Lower leg skin (tissue), 4 donors: Measurements from ENCODE around the gene TSHZ2. TPM values are rescaled to one million over a fixed set of nuclear protein-coding genes. Genes with fewer than 3 reads are reported as not detected.
A peak's percentile ranks its signal among the peaks of the same experiment; 100 is the strongest.

Experiments used
- DNase-seq, 2 donors: peaks; one replicate each; pipeline ENCODE4 v3.0.0-alpha.2; 2019; ENCODE audit warnings: low spot score in 2 of 2
- H3K4me3 ChIP-seq: fragments of 200-600 bp; sonication (generic); 2 replicates; pipeline ENCODE4 v1.5.1; 2017; ENCODE audit warnings: mild to moderate bottlenecking, low read depth; ENCODE audit not compliant: poor library complexity, severe bottlenecking
- CTCF ChIP-seq, 3 donors: fragments of 450-650 bp; IDR thresholded peaks; one replicate each; pipeline ENCODE4 v1.5.1; 2016; ENCODE audit warnings: antibody characterized with exemption in 3 of 3, mild to moderate bottlenecking in 3 of 3, moderate library complexity in 2 of 3
- POLR2A ChIP-seq, 2 donors: fragments of 450-650 bp; IDR thresholded peaks; one replicate each; pipeline ENCODE4 v1.6.1; 2016 to 2017; ENCODE audit warnings: antibody characterized with exemption in 2 of 2, mild to moderate bottlenecking in 1 of 2, moderate library complexity in 1 of 2
- WGBS, 2 donors: methylation state at CpG; one replicate each; pipeline ENCODE4 v1.1.5; 2018; 5-methylcytosine and 5-hydroxymethylcytosine counted together
- intact Hi-C: fragments of 100-400 bp; cut with DNase I; formaldehyde crosslinking; loops from one replicate; pipeline ENCODE4 v1.15.0; 2023; ENCODE audit warnings: low total_unique reads
- total RNA-seq, 4 donors: library from RNA; depleted of rRNA; stranded (reverse); fragments of >200 nt; gene quantifications; one replicate each; pipeline ENCODE4 v1.1.0, GENCODE V29; 2016

The TSHZ2 gene
- total RNA-seq, 4 donors from 2014 or later: 8.1 to 25.7 (median 10.5) TPM

- intact Hi-C loops: no loop called here
- 12 to 13% methylated on average over 32 of the region's 32 CpGs for WGBS, 2 donors
- peak in 1 of 3 donors; percentile 66 for TF ChIP-seq CTCF (IDR thresholded peaks at IDR 0.05)
- TF ChIP-seq POLR2A (IDR thresholded peaks at IDR 0.05): no peak
- DNase-seq: peak; percentile 31 to 92
- no peak overlapping the region for H3K4me3 ChIP-seq
Observed at GRCh38 chr20:53216856-53217576, 244.9 kb downstream of the TSHZ2 start.

GRCh38 chr20:53220482-53221307, 248.5 kb downstream of the TSHZ2 start:
- TF ChIP-seq CTCF (IDR thresholded peaks at IDR 0.05) (no peak), POLR2A (IDR thresholded peaks at IDR 0.05) (no peak)
- intact Hi-C loops: no loop called here
- no peak for DNase-seq
- no peak overlapping the region for H3K4me3 ChIP-seq
- WGBS, 2 donors: 72 to 74% methylated on average over 9 of the region's 9 CpGs

GRCh38 chr20:53221731-53222130, 249.6 kb downstream of the TSHZ2 start:
- no peak overlapping the region for H3K4me3 ChIP-seq
- 83 to 88% methylated on average over 3 of the region's 3 CpGs for WGBS, 2 donors
- no peak for DNase-seq
- intact Hi-C loops: no loop called here
- TF ChIP-seq POLR2A (IDR thresholded peaks at IDR 0.05) (no peak), CTCF (IDR thresholded peaks at IDR 0.05) (no peak)

GRCh38 chr20:53222416-53222815, 250.3 kb downstream of the TSHZ2 start:
- WGBS, 2 donors: 81 to 82% methylated on average over 4 of the region's 4 CpGs
- TF ChIP-seq POLR2A (IDR thresholded peaks at IDR 0.05) (no peak), CTCF (IDR thresholded peaks at IDR 0.05) (no peak)
- H3K4me3 ChIP-seq: no peak overlapping the region
- no peak for DNase-seq
- intact Hi-C loops: no loop called here

- intact Hi-C loops: no loop called here
- 85 to 86% methylated on average over 3 of the region's 3 CpGs for WGBS, 2 donors
- H3K4me3 ChIP-seq: no peak overlapping the region
- no peak for DNase-seq
- TF ChIP-seq CTCF (IDR thresholded peaks at IDR 0.05) (no peak), POLR2A (IDR thresholded peaks at IDR 0.05) (no peak)
Observed at GRCh38 chr20:53222932-53223331, 250.8 kb downstream of the TSHZ2 start.
